SK-N-SH (cell line): Measurements from ENCODE around the gene PAX9. TPM values are rescaled to one million over a fixed set of nuclear protein-coding genes. Genes with fewer than 3 reads are reported as not detected.

Experiments used
- CTCF ChIA-PET: fragments of 300-600, 350-600 bp; formaldehyde crosslinking; extraction: SDS; loops from one replicate; lab custom pipeline; 2021; lab: Yijun Ruan, JAX
- POLR2A ChIA-PET: fragments of 350-600 bp; sonication (Branson Sonifier 250); formaldehyde crosslinking; extraction: SDS; loops from one replicate; lab custom pipeline; 2020; ENCODE audit warnings: antibody characterized with exemption, inconsistent platforms; lab: Yijun Ruan, JAX
- DNase-seq: peaks from one replicate; pipeline ENCODE4 v3.0.0; 2012
- H2AFZ ChIP-seq: fragments of 200-600 bp; sonication (generic); 2 replicates; pipeline ENCODE4 v1.8.1; 2016; ENCODE audit warnings: antibody characterized with exemption, mild to moderate bottlenecking, low read depth
- H3F3A ChIP-seq: fragments of 200-600 bp; sonication (generic); replicated peaks from 2 replicates; pipeline ENCODE3; 2016; ENCODE audit warnings: antibody characterized with exemption, mild to moderate bottlenecking; ENCODE audit not compliant: insufficient read depth
- H3K27ac ChIP-seq, 2 experiments: fragments of 200-500 bp in 1 of 2; fragments of 200-600 bp in 1 of 2; sonication (Bioruptor generic) in 1 of 2; sonication (generic), shearing (Covaris generic) in 1 of 2; 2 replicates each; pipeline versions ENCODE4 v1.5.1 to v1.6.1; 2014 to 2016; ENCODE audit warnings: low read depth in 2 of 2, inconsistent platforms in 1 of 2, low read length in 1 of 2, mild to moderate bottlenecking in 1 of 2, mixed read lengths in 1 of 2
- H3K27me3 ChIP-seq: fragments of 200-600 bp; sonication (generic), shearing (Covaris generic); 2 replicates; pipeline ENCODE4 v1.6.1; 2016; ENCODE audit warnings: mixed run types; ENCODE audit not compliant: insufficient read depth
- H3K36me3 ChIP-seq, 2 experiments: fragments of 200-500 bp in 1 of 2; fragments of 200-600 bp in 1 of 2; sonication (Bioruptor generic) in 1 of 2; sonication (generic) in 1 of 2; replicated peaks in 1 of 2; 2 replicates each; pipeline versions ENCODE3 to v1.5.1; 2014 to 2016; ENCODE audit warnings: low read length in 1 of 2, mild to moderate bottlenecking in 1 of 2; ENCODE audit not compliant: insufficient read depth in 2 of 2, control insufficient read depth in 1 of 2
- H3K4me1 ChIP-seq, 2 experiments: fragments of 200-500 bp in 1 of 2; fragments of 200-600 bp in 1 of 2; sonication (Bioruptor generic) in 1 of 2; sonication (generic), shearing (Covaris generic) in 1 of 2; 2 replicates each; pipeline versions ENCODE4 v1.5.1 to v1.6.1; 2014 to 2016; ENCODE audit warnings: low read depth in 1 of 2, low read length in 1 of 2, mixed run types in 1 of 2; ENCODE audit not compliant: insufficient read depth in 2 of 2, control insufficient read depth in 1 of 2
- H3K4me2 ChIP-seq: fragments of 200-600 bp; sonication (generic), shearing (Covaris generic); 2 replicates; pipeline ENCODE4 v1.6.1; 2017; ENCODE audit warnings: mixed run types
- H3K4me3 ChIP-seq, 2 experiments: fragments of 200-500 bp in 1 of 2; fragments of 200-600 bp in 1 of 2; sonication (Bioruptor generic) in 1 of 2; sonication (generic), shearing (Covaris generic) in 1 of 2; 2 replicates each; pipeline versions ENCODE4 v1.5.1 to v1.8.1; 2014 to 2016; ENCODE audit warnings: low read depth in 2 of 2, inconsistent platforms in 1 of 2, low read length in 1 of 2, mild to moderate bottlenecking in 1 of 2, mixed read lengths in 1 of 2, moderate library complexity in 1 of 2
- H3K79me2 ChIP-seq: fragments of 200-600 bp; sonication (generic); 2 replicates; pipeline ENCODE4 v1.8.1; 2017; ENCODE audit warnings: mild to moderate bottlenecking; ENCODE audit not compliant: insufficient read depth
- H3K9ac ChIP-seq: fragments of 200-600 bp; sonication (generic); 2 replicates; pipeline ENCODE4 v1.6.1; 2017; ENCODE audit warnings: mixed run types
- H3K9me2 ChIP-seq: fragments of 200-600 bp; sonication (generic); 2 replicates; pipeline ENCODE4 v1.6.1; 2017; ENCODE audit warnings: mixed run types
- H3K9me3 ChIP-seq: fragments of 200-600 bp; sonication (generic); 2 replicates; pipeline ENCODE4 v1.6.1; 2017; ENCODE audit warnings: mixed run types, mild to moderate bottlenecking, moderate library complexity
- H4K20me1 ChIP-seq: fragments of 200-600 bp; sonication (generic); 2 replicates; pipeline ENCODE4 v1.6.1; 2017; ENCODE audit warnings: mild to moderate bottlenecking, mixed run types; ENCODE audit not compliant: insufficient read depth
- CTCF ChIP-seq: fragments of 200-600 bp; sonication (generic); IDR thresholded peaks from 2 replicates; pipeline ENCODE4 v1.6.1; 2017; ENCODE audit warnings: antibody characterized with exemption, mild to moderate bottlenecking, moderate library complexity
- EP300 ChIP-seq, 2 experiments: IDR thresholded peaks; 2 replicates each; pipeline versions ENCODE4 v1.4.0 to v1.6.1; 2012; ENCODE audit warnings: borderline replicate concordance in 1 of 2, low read depth in 1 of 2, low read length in 1 of 2
- FOSL2 ChIP-seq: IDR thresholded peaks from 2 replicates; pipeline ENCODE4 v1.4.0; 2012; ENCODE audit warnings: low read depth, mild to moderate bottlenecking, moderate library complexity, borderline replicate concordance
- FOXJ3 ChIP-seq: sonication (generic); formaldehyde crosslinking; IDR thresholded peaks from 2 replicates; pipeline ENCODE4 v1.5.1; 2020; ENCODE audit warnings: mild to moderate bottlenecking, missing genetic modification reagents
- NFIC ChIP-seq: IDR thresholded peaks from 2 replicates; pipeline ENCODE4 v1.4.0; 2012; ENCODE audit warnings: borderline replicate concordance
- NRF1 ChIP-seq: IDR thresholded peaks from 2 replicates; pipeline ENCODE4 v1.6.1; 2012; ENCODE audit warnings: low read depth, mild to moderate bottlenecking, low read length
- PBX3 ChIP-seq: IDR thresholded peaks from 2 replicates; pipeline ENCODE4; 2012
- RAD21 ChIP-seq: IDR thresholded peaks from 2 replicates; pipeline ENCODE4 v1.6.1; 2012; ENCODE audit warnings: mild to moderate bottlenecking, low read length
- RFX5 ChIP-seq: IDR thresholded peaks from 2 replicates; pipeline ENCODE4 v1.6.1; 2012; ENCODE audit warnings: mild to moderate bottlenecking, improper control_type of control experiment, low read length
- SMC3 ChIP-seq: IDR thresholded peaks from 2 replicates; pipeline ENCODE4 v1.6.1; 2012; ENCODE audit warnings: low read depth, low read length, improper control_type of control experiment
- TAF1 ChIP-seq: IDR thresholded peaks from 2 replicates; pipeline ENCODE4 v1.6.1; 2012; ENCODE audit warnings: low read depth, mild to moderate bottlenecking, low read length, moderate library complexity, borderline replicate concordance
- WGBS: methylation state at CpG from one replicate; pipeline ENCODE4 v1.1.6; 2017; ENCODE audit warnings: low lambda C conversion rate; 5-methylcytosine and 5-hydroxymethylcytosine counted together
- polyA plus RNA-seq, 3 experiments: library from polyadenylated mRNA; depleted of rRNA; stranded (reverse); fragments of >200 nt; gene quantifications; 2 replicates each; pipeline ENCODE4 v1.2.3, GENCODE V29; 2012

Gene PAX9
- not detected in 2 replicates for polyA plus RNA-seq (2012; rRNA removed)
- not detected in 2 replicates for polyA plus RNA-seq (2012; cell fraction: cytosol; rRNA removed)
- not detected in 2 replicates for polyA plus RNA-seq (2012; cell fraction: nucleus; rRNA removed)

- ChIA-PET POLR2A (no interaction called here), CTCF (no interaction called here)
- no peak within 1 kb of the TSS for H3K27ac ChIP-seq
- H3K9me2 ChIP-seq, result no peaks in the 10 kb centered on the region
- DNase-seq, result peak; percentile 78
- no peaks in the 10 kb centered on the region for H3K79me2 ChIP-seq
- H3K9me3 ChIP-seq, result no peaks in the 10 kb centered on the region
- H3K4me3 ChIP-seq, result peak within 1 kb of the TSS in 1 of 2 experiments; percentile 30; a peak in 3 of 4 replicates
- no peak within 1 kb of the TSS for H3K9ac ChIP-seq
- TF ChIP-seq PBX3, result peak; percentile 96
- TF ChIP-seq SMC3, result no peak
- WGBS, result 12% methylated on average over 42 of the region's 44 CpGs
- H3K4me2 ChIP-seq, result peak within 1 kb of the TSS; percentile 55
- no peaks in the 10 kb centered on the region for H3F3A ChIP-seq
- H2AFZ ChIP-seq, result no peak within 1 kb of the TSS
- no peaks in the 10 kb centered on the region; a peak in 1 of 4 replicates for H3K4me1 ChIP-seq
- no peaks in the 10 kb centered on the region for H3K36me3 ChIP-seq
- H4K20me1 ChIP-seq, result no peaks in the 10 kb centered on the region
- H3K27me3 ChIP-seq, result peaks cover 87% of the 10 kb centered on the region
These were observed at the start of gene PAX9 for GRCh38 chr14:36661506-36662257. TSS of gene PAX9 (plus strand) at chr14:36661860. CDS start at chr14:36662090, 230 bp downstream.

GRCh38 chr14:36617824-36618223, 43.8 kb upstream of the PAX9 start:
- CTCF ChIA-PET, result interaction anchor here (1.0 kb wide), 1 partner anchor 12 kb away, joined by 5 read pairs; no protein-coding TSS in a partner anchor
- POLR2A ChIA-PET, result no interaction called here
- no peak overlapping the region for H3K27ac ChIP-seq
- no peaks in the 10 kb centered on the region for H3K9me3 ChIP-seq
- no peak overlapping the region for H3K9ac ChIP-seq
- H3F3A ChIP-seq, result no peaks in the 10 kb centered on the region
- H3K79me2 ChIP-seq, result no peaks in the 10 kb centered on the region
- no peaks in the 10 kb centered on the region for H3K27me3 ChIP-seq
- peaks cover 5% of the 10 kb centered on the region; the same call in 1 of the 2 replicates for H3K9me2 ChIP-seq
- no peak for DNase-seq
- H2AFZ ChIP-seq, result no peak overlapping the region
- no peak overlapping the region for H3K4me3 ChIP-seq
- H3K4me2 ChIP-seq, result no peak overlapping the region
- no peaks in the 10 kb centered on the region for H4K20me1 ChIP-seq
- no peak for TF ChIP-seq FOXJ3
- TF ChIP-seq EP300 (IDR thresholded peaks at IDR 0.05; ENCODE audit: borderline replicate concordance in 1 of 2, low read depth in 1 of 2, low read length in 1 of 2), result no peak
- TF ChIP-seq RFX5, result no peak
- no peak for TF ChIP-seq NFIC
- TF ChIP-seq CTCF, result no peak
- no peak for TF ChIP-seq RAD21
- TF ChIP-seq TAF1, result no peak
- TF ChIP-seq NRF1, result no peak
- no peak for TF ChIP-seq FOSL2
- WGBS, result 5% methylated on average over 5 of the region's 5 CpGs
- H3K4me1 ChIP-seq, result no peaks in the 10 kb centered on the region
- no peaks in the 10 kb centered on the region for H3K36me3 ChIP-seq
